ENCODE measurements around the gene ERBB4. TPM values are rescaled to one million over a fixed set of nuclear protein-coding genes. Genes with fewer than 3 reads are reported as not detected.

The ERBB4 gene
- total RNA-seq, 1 experiment from 2014 or later, result 2.9 TPM

DNA sequence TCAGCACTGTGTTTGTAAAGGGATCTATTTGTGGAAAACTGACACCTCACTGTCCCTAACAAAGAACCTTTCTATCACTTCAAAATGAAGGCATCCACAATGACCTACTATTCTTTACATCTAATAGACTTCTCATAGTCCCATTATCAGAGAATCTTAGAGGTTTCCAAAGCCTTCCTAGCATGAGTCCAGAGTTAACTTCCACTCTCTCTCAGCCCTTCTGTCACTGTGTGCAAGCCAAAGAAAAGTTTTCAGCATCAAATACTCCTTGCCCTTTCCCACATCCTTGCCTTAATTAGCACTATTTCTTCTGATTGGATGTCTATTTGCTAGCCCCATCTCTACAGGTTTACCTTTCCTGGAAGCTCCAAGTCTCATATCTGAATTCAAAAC lies 178.5 kb downstream of the ERBB4 start:
- peaks cover 11% of the 10 kb centered on the region for H3K4me1 Mint-ChIP-seq (ENCODE audit: low read depth, unreplicated experiment)

DNA sequence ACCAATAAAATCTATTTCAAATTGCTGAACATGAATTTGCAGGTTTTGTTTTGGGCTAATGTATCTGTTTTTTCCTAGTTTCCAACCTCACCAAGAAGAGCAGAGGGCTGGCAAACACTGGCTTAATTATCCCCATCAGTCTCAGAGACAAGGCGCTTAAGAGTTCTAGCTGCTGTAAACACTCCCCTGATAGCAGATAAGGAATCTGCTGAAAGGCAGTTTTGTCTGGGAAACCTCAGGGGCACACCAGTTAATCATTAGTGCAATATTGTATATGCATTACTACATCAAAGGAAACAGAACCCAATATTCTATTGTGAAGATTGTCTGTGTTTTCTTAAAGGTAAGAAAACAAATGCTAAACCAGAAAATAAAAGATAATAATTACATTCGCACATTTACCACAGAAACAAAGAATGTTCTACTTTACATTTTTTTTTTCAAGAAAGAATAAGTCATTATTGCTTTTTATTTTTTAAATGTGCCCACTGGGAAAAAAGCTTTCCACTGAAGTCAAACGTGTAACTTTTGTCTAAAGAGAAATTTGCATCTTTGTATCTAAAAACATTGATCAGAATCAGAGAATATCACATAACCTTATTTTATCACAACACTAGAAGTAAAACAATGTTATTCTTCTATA lies 179.1 kb downstream of the ERBB4 start:
- no peaks in the 10 kb centered on the region for H3K9me3 Mint-ChIP-seq (ENCODE audit: low read depth, unreplicated experiment)
- H3K4me3 Mint-ChIP-seq (ENCODE audit: low read depth, unreplicated experiment), result no peak overlapping the region
- no peak overlapping the region for H3K27ac Mint-ChIP-seq (ENCODE audit: unreplicated experiment)
- TF ChIP-seq, protein P1, sequence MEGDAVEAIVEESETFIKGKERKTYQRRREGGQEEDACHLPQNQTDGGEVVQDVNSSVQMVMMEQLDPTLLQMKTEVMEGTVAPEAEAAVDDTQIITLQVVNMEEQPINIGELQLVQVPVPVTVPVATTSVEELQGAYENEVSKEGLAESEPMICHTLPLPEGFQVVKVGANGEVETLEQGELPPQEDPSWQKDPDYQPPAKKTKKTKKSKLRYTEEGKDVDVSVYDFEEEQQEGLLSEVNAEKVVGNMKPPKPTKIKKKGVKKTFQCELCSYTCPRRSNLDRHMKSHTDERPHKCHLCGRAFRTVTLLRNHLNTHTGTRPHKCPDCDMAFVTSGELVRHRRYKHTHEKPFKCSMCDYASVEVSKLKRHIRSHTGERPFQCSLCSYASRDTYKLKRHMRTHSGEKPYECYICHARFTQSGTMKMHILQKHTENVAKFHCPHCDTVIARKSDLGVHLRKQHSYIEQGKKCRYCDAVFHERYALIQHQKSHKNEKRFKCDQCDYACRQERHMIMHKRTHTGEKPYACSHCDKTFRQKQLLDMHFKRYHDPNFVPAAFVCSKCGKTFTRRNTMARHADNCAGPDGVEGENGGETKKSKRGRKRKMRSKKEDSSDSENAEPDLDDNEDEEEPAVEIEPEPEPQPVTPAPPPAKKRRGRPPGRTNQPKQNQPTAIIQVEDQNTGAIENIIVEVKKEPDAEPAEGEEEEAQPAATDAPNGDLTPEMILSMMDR (IDR thresholded peaks at IDR 0.05; ENCODE audit: unreplicated experiment), result no peak
- H3K4me1 Mint-ChIP-seq (ENCODE audit: low read depth, unreplicated experiment), result peaks cover 11% of the 10 kb centered on the region
- CTCF ChIA-PET, result no interaction called here
- BruUV-seq (replicated peaks), result no TSS peak
- H3K27me3 Mint-ChIP-seq (ENCODE audit: unreplicated experiment), result no peaks in the 10 kb centered on the region
- DNase-seq, result peak; percentile 8
- H3K36me3 Mint-ChIP-seq (ENCODE audit: insufficient read depth, unreplicated experiment), result no peaks in the 10 kb centered on the region
- intact Hi-C loops (cut with micrococcal nuclease; ENCODE audit: unreplicated experiment), result no loop called here

More for the DNA sequence above, 178.5 kb downstream of the ERBB4 start:
- H3K36me3 Mint-ChIP-seq (ENCODE audit: insufficient read depth, unreplicated experiment), result no peaks in the 10 kb centered on the region
- H3K27ac Mint-ChIP-seq (ENCODE audit: unreplicated experiment), result no peak overlapping the region
- intact Hi-C loops (cut with micrococcal nuclease; ENCODE audit: unreplicated experiment), result no loop called here
- CTCF ChIA-PET, result no interaction called here
- no peak for DNase-seq
- no peaks in the 10 kb centered on the region for H3K27me3 Mint-ChIP-seq (ENCODE audit: unreplicated experiment)
- H3K9me3 Mint-ChIP-seq (ENCODE audit: low read depth, unreplicated experiment), result no peaks in the 10 kb centered on the region
- H3K4me3 Mint-ChIP-seq (ENCODE audit: low read depth, unreplicated experiment), result no peak overlapping the region
- TF ChIP-seq, protein P1 (IDR thresholded peaks at IDR 0.05; ENCODE audit: unreplicated experiment), result no peak
- BruUV-seq (replicated peaks), result no TSS peak

DNA sequence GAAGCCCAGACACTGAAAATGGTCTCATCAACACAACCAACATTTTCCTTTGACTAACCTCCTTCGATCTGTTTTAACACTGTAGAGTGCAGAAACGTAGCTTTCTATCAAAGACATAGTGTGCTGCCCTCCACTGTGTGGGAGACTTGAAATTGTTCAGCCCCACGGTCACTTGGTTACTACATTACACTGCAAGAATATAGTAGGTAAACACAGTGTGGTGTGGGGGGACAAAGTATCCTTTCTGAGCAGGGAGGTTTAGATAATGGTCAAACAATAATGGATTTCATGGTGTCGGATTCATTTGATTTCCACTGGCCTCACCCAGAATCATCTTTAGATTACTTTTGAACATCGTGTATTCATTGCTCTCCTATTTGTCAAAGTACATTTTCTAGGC lies 181.0 kb downstream of the ERBB4 start:
- intact Hi-C loops (cut with micrococcal nuclease; ENCODE audit: unreplicated experiment), result no loop called here
- Mint-ChIP-seq H3K36me3 (ENCODE audit: insufficient read depth, unreplicated experiment) (no peaks in the 10 kb centered on the region), H3K9me3 (ENCODE audit: low read depth, unreplicated experiment) (no peaks in the 10 kb centered on the region), H3K4me3 (ENCODE audit: low read depth, unreplicated experiment) (no peak overlapping the region), H3K4me1 (ENCODE audit: low read depth, unreplicated experiment) (peaks cover 11% of the 10 kb centered on the region), H3K27me3 (ENCODE audit: unreplicated experiment) (no peaks in the 10 kb centered on the region), H3K27ac (ENCODE audit: unreplicated experiment) (no peak overlapping the region)
- CTCF ChIA-PET, result no interaction called here
- TF ChIP-seq, protein P1 (IDR thresholded peaks at IDR 0.05; ENCODE audit: unreplicated experiment), result no peak
- no TSS peak for BruUV-seq (replicated peaks)
- DNase-seq, result no peak

DNA sequence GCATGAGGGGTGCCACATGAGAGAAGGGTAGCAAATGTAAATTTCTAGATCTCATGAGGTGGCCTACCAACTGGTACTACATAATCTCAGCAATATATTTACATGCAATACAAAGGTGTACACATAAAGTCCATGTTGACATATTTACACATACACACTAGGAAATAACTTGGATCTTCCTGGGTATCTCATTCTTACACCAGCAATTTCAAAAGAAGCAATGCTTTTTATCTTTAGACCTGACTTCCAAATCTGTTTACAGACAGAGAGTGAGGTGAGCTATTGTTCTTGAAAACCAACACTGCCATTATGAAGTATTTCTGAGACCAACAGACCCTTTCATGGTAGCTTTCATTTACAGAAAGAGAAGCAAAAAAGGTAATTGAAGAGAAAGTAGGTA lies 184.2 kb downstream of the ERBB4 start:
- DNase-seq, result no peak
- Mint-ChIP-seq H3K4me1 (ENCODE audit: low read depth, unreplicated experiment) (no peaks in the 10 kb centered on the region), H3K27me3 (ENCODE audit: unreplicated experiment) (no peaks in the 10 kb centered on the region), H3K4me3 (ENCODE audit: low read depth, unreplicated experiment) (no peak overlapping the region), H3K36me3 (ENCODE audit: insufficient read depth, unreplicated experiment) (no peaks in the 10 kb centered on the region), H3K27ac (ENCODE audit: unreplicated experiment) (no peak overlapping the region), H3K9me3 (ENCODE audit: low read depth, unreplicated experiment) (peaks cover 2% of the 10 kb centered on the region)
- CTCF ChIA-PET, result no interaction called here
- TF ChIP-seq, protein P1 (IDR thresholded peaks at IDR 0.05; ENCODE audit: unreplicated experiment), result no peak
- BruUV-seq (replicated peaks), result no TSS peak
- intact Hi-C loops (cut with micrococcal nuclease; ENCODE audit: unreplicated experiment), result no loop called here

Data from Calu3 (cell line).